Measurements from ENCODE around the gene TNRC6B. TPM values are rescaled to one million over a fixed set of nuclear protein-coding genes. Genes with fewer than 3 reads are reported as not detected.

TNRC6B gene
- polyA plus RNA-seq, 1 donor from 2014 or later = 7.6 TPM

GRCh38 chr22:40340044-40340443 is 162.3 kb downstream of the TNRC6B start:
- no peak overlapping the region for H2AFZ ChIP-seq (ENCODE audit: low read depth, low read length)
- no peaks in the 10 kb centered on the region for H3K9me3 ChIP-seq (ENCODE audit: low read length)
- H3K4me2 ChIP-seq (ENCODE audit: low read length) = no peak overlapping the region
- H3K9me2 ChIP-seq (ENCODE audit: insufficient read depth, low read length) = no peaks in the 10 kb centered on the region
- TF ChIP-seq EP300 (conservative IDR thresholded peaks at IDR 0.05; ENCODE audit: poor library complexity, severe bottlenecking) = no peak
- TF ChIP-seq SMC3 (conservative IDR thresholded peaks at IDR 0.05; ENCODE audit: poor library complexity) = no peak
- TF ChIP-seq EZH2 (IDR thresholded peaks at IDR 0.05; ENCODE audit: borderline replicate concordance, insufficient read depth, low read length, poor library complexity, severe bottlenecking) = no peak
- TF ChIP-seq TAF1 (IDR thresholded peaks at IDR 0.05; ENCODE audit: low read depth) = no peak
- no peak for TF ChIP-seq RAD21 (conservative IDR thresholded peaks at IDR 0.05)
- TF ChIP-seq POLR2AphosphoS5 (IDR thresholded peaks at IDR 0.05) = no peak
- no peak for TF ChIP-seq REST (IDR thresholded peaks at IDR 0.05; ENCODE audit: borderline replicate concordance)
- TF ChIP-seq CTCF (IDR thresholded peaks at IDR 0.05; ENCODE audit: poor library complexity, severe bottlenecking) = no peak
- TF ChIP-seq MXI1 (conservative IDR thresholded peaks at IDR 0.05; ENCODE audit: poor library complexity, severe bottlenecking) = no peak
- no peaks in the 10 kb centered on the region for H4K20me1 ChIP-seq (ENCODE audit: insufficient read depth)
- no peak overlapping the region for H3K4me3 ChIP-seq (ENCODE audit: low read length)
- H3K36me3 ChIP-seq (ENCODE audit: insufficient read depth, low read length) = no peaks in the 10 kb centered on the region
- H3K27ac ChIP-seq (ENCODE audit: low read length) = no peak overlapping the region
- H3K27me3 ChIP-seq (ENCODE audit: insufficient read depth, low read depth, low read length) = no peaks in the 10 kb centered on the region
- no peaks in the 10 kb centered on the region for H3F3A ChIP-seq (ENCODE audit: insufficient read depth, low read length, poor library complexity, severe bottlenecking)
- no peaks in the 10 kb centered on the region for H3K79me2 ChIP-seq (replicated peaks; ENCODE audit: insufficient read depth, low read length)
- H3K9ac ChIP-seq (ENCODE audit: low read length) = no peak overlapping the region

GRCh38 chr22:40341604-40342003 is 163.9 kb downstream of the TNRC6B start:
- Histone ChIP-seq H3F3A (ENCODE audit: insufficient read depth, low read length, poor library complexity, severe bottlenecking) (no peaks in the 10 kb centered on the region), H3K9me3 (ENCODE audit: low read length) (no peaks in the 10 kb centered on the region), H3K9me2 (ENCODE audit: insufficient read depth, low read length) (no peaks in the 10 kb centered on the region), H3K79me2 (replicated peaks; ENCODE audit: insufficient read depth, low read length) (no peaks in the 10 kb centered on the region), H4K20me1 (ENCODE audit: insufficient read depth) (no peaks in the 10 kb centered on the region), H3K27ac (ENCODE audit: low read length) (no peak overlapping the region), H3K4me3 (ENCODE audit: low read length) (no peak overlapping the region), H2AFZ (ENCODE audit: low read depth, low read length) (no peak overlapping the region), H3K27me3 (ENCODE audit: insufficient read depth, low read depth, low read length) (no peaks in the 10 kb centered on the region), H3K4me2 (ENCODE audit: low read length) (no peak overlapping the region), H3K9ac (ENCODE audit: low read length) (no peak overlapping the region), H3K36me3 (ENCODE audit: insufficient read depth, low read length) (no peaks in the 10 kb centered on the region)
- TF ChIP-seq RAD21 (conservative IDR thresholded peaks at IDR 0.05) (no peak), EZH2 (IDR thresholded peaks at IDR 0.05; ENCODE audit: borderline replicate concordance, insufficient read depth, low read length, poor library complexity, severe bottlenecking) (no peak), REST (IDR thresholded peaks at IDR 0.05; ENCODE audit: borderline replicate concordance) (no peak), SMC3 (conservative IDR thresholded peaks at IDR 0.05; ENCODE audit: poor library complexity) (no peak), POLR2AphosphoS5 (IDR thresholded peaks at IDR 0.05) (no peak), EP300 (conservative IDR thresholded peaks at IDR 0.05; ENCODE audit: poor library complexity, severe bottlenecking) (no peak), CTCF (IDR thresholded peaks at IDR 0.05; ENCODE audit: poor library complexity, severe bottlenecking) (no peak), TAF1 (IDR thresholded peaks at IDR 0.05; ENCODE audit: low read depth) (no peak), MXI1 (conservative IDR thresholded peaks at IDR 0.05; ENCODE audit: poor library complexity, severe bottlenecking) (no peak)

Measured in neural cell (in vitro differentiated cells).